ENCODE data around the gene PITPNM1. TPM values are rescaled to one million over a fixed set of nuclear protein-coding genes. Genes with fewer than 3 reads are reported as not detected.

PITPNM1 gene
- total and polyA plus RNA-seq, 2 experiments from 2014 or later = 9.1 to 57.1 TPM

GRCh38 chr11:67468056-67468455 is 37.1 kb downstream of the PITPNM1 start:
- DNase-seq (ENCODE audit: low spot score) = no peak
- no peaks in the 10 kb centered on the region for H3K27me3 ChIP-seq (ENCODE audit: insufficient read depth)
- no peak overlapping the region for H3K27ac ChIP-seq (ENCODE audit: low read depth)
- TF ChIP-seq ZNF114 (CRISPR knock-in tag; IDR thresholded peaks at IDR 0.05) = no peak
- no peak for TF ChIP-seq ETS1 (IDR thresholded peaks at IDR 0.05)
- no peak for TF ChIP-seq EZH2phosphoT487 (IDR thresholded peaks at IDR 0.05; ENCODE audit: unreplicated experiment)
- H3K36me3 ChIP-seq (ENCODE audit: insufficient read depth) = no peaks in the 10 kb centered on the region
- Mint-ChIP-seq H3K4me1 (peaks cover 15% of the 10 kb centered on the region), H3K4me3 (peak overlapping the region; percentile 88), H3K36me3 (ENCODE audit: low read depth) (no peaks in the 10 kb centered on the region; the same call in 2 of the 3 replicates), H3K9me3 (no peaks in the 10 kb centered on the region), H3K27ac (peak overlapping the region; percentile 93), H3K27me3 (ENCODE audit: insufficient read depth, low read depth, poor library complexity) (peaks cover 20% of the 10 kb centered on the region)
- H2AFZ ChIP-seq = no peak overlapping the region; the same call in 1 of the 2 replicates
- H3K4me2 ChIP-seq = peak overlapping the region; percentile 93
- peak overlapping the region; percentile 92 for H3K4me3 ChIP-seq
- H3K4me1 ChIP-seq (ENCODE audit: insufficient read depth) = peaks cover 13% of the 10 kb centered on the region; the same call in 1 of the 2 replicates
- no peak for ATAC-seq
- H4K20me1 ChIP-seq (replicated peaks; ENCODE audit: insufficient read depth) = no peaks in the 10 kb centered on the region
- peaks cover 9% of the 10 kb centered on the region; the same call in 1 of the 2 replicates for H3K79me2 ChIP-seq (replicated peaks; ENCODE audit: insufficient read depth)
- no peaks in the 10 kb centered on the region for H3K9me2 ChIP-seq (ENCODE audit: insufficient read depth)
- H3F3A ChIP-seq (replicated peaks; ENCODE audit: low read depth) = no peaks in the 10 kb centered on the region

DNA sequence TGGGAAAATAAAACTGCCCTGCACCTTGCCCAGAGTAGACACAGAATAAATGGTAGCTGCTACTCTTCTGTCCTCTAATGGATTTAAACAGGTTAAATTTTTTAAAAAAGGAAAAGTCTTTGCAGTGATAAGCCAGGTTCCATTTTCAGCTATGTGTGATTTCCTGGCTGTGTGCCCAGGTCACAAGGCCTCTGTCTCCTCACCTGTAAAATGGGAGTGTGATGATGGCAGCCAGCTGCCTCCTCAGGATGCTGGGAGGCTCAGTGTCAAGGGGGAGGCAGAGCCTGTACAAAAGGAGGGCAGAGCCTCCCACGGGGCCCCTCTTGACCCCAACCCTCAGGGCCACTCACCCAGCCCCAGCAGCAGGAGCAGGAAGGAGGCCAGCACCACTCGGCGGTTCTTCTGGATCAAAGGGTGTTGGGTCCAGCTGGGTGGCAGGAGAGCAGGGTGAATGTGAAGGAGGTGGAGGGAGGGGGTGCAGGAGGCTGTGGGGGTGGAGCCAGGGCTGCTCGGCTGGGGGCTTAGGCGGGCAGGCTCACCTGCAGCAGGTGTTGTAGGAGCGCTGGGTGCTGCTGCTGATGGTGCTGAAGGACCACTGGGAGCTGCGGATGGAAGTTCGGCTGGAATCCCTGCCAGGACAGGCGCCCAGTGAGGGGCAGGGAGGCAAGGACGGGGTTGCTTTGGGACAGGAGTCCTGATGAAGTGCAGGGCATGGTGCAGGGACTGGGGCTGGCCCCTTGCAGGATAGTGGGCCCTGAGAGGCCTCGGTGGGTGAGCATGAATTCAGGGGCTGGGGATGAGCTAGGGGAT is 38.0 kb downstream of the PITPNM1 start:
- no peak overlapping the region for H3K4me2 ChIP-seq
- no peak for ATAC-seq

More for the DNA sequence above, 38.0 kb downstream of the PITPNM1 start:
- no peaks in the 10 kb centered on the region for H3K27me3 ChIP-seq (ENCODE audit: insufficient read depth)
- H3K9me3 Mint-ChIP-seq = no peaks in the 10 kb centered on the region
- H3K36me3 ChIP-seq (ENCODE audit: insufficient read depth) = no peaks in the 10 kb centered on the region
- no peaks in the 10 kb centered on the region for H3F3A ChIP-seq (replicated peaks; ENCODE audit: low read depth)
- 0 out of 2 replicates have a peak, but pooled peaks have one; percentile 15 for TF ChIP-seq POLR2AphosphoS5 (IDR thresholded peaks at IDR 0.05; ENCODE audit: low read depth)
- TF ChIP-seq, protein P1, sequence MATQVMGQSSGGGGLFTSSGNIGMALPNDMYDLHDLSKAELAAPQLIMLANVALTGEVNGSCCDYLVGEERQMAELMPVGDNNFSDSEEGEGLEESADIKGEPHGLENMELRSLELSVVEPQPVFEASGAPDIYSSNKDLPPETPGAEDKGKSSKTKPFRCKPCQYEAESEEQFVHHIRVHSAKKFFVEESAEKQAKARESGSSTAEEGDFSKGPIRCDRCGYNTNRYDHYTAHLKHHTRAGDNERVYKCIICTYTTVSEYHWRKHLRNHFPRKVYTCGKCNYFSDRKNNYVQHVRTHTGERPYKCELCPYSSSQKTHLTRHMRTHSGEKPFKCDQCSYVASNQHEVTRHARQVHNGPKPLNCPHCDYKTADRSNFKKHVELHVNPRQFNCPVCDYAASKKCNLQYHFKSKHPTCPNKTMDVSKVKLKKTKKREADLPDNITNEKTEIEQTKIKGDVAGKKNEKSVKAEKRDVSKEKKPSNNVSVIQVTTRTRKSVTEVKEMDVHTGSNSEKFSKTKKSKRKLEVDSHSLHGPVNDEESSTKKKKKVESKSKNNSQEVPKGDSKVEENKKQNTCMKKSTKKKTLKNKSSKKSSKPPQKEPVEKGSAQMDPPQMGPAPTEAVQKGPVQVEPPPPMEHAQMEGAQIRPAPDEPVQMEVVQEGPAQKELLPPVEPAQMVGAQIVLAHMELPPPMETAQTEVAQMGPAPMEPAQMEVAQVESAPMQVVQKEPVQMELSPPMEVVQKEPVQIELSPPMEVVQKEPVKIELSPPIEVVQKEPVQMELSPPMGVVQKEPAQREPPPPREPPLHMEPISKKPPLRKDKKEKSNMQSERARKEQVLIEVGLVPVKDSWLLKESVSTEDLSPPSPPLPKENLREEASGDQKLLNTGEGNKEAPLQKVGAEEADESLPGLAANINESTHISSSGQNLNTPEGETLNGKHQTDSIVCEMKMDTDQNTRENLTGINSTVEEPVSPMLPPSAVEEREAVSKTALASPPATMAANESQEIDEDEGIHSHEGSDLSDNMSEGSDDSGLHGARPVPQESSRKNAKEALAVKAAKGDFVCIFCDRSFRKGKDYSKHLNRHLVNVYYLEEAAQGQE (IDR thresholded peaks at IDR 0.05; ENCODE audit: unreplicated experiment) = no peak
- no peak overlapping the region for H3K27ac ChIP-seq (ENCODE audit: low read depth)
- no peak overlapping the region for H2AFZ ChIP-seq
- no peak for DNase-seq (ENCODE audit: low spot score)
- no peaks in the 10 kb centered on the region for H4K20me1 ChIP-seq (replicated peaks; ENCODE audit: insufficient read depth)
- H3K27ac Mint-ChIP-seq = peak overlapping the region; percentile 65
- peaks cover 15% of the 10 kb centered on the region for H3K4me1 Mint-ChIP-seq
- no peaks in the 10 kb centered on the region for H3K9me2 ChIP-seq (ENCODE audit: insufficient read depth)
- peaks cover 20% of the 10 kb centered on the region for H3K27me3 Mint-ChIP-seq (ENCODE audit: insufficient read depth, low read depth, poor library complexity)
- H3K79me2 ChIP-seq (replicated peaks; ENCODE audit: insufficient read depth) = peaks cover 9% of the 10 kb centered on the region; the same call in 1 of the 2 replicates
- H3K4me3 Mint-ChIP-seq = peak overlapping the region; percentile 88
- no peaks in the 10 kb centered on the region; the same call in 2 of the 3 replicates for H3K36me3 Mint-ChIP-seq (ENCODE audit: low read depth)
- peaks cover 13% of the 10 kb centered on the region; the same call in 1 of the 2 replicates for H3K4me1 ChIP-seq (ENCODE audit: insufficient read depth)
- no peak overlapping the region for H3K4me3 ChIP-seq
